HepG2 (cell line): ENCODE data around the gene ZFR. TPM values are rescaled to one million over a fixed set of nuclear protein-coding genes. Genes with fewer than 3 reads are reported as not detected.

Experiments used
- ATAC-seq: fragments of 200-7000 bp; cut with Tn5 transposase; 3 replicates; pipeline ENCODE4 v1.9.1; 2020; ENCODE audit warnings: mild to moderate bottlenecking, moderate library complexity
- BruUV-seq: library from RNA; stranded (reverse); fragments of 400-500 nt; replicated peaks from 2 replicates; lab custom pipeline; 2021; lab: Mats Ljungman, UMichigan
- CTCF ChIA-PET: fragments of 300-600 bp; formaldehyde crosslinking; extraction: SDS; loops from one replicate; lab custom pipeline; 2021; ENCODE audit warnings: low total read pairs, inconsistent platforms, low intra/inter-chr PET ratio; lab: Yijun Ruan, JAX
- POLR2A ChIA-PET: fragments of 350-600 bp; sonication (Branson Sonifier 250); formaldehyde crosslinking; loops from one replicate; lab custom pipeline; 2020; ENCODE audit warnings: antibody characterized with exemption, inconsistent platforms; lab: Yijun Ruan, JAX
- DNase-seq: peaks from one replicate; pipeline ENCODE4 v3.0.0-alpha.2; 2015; ENCODE audit warnings: low spot score
- FAIRE-seq: peaks from 3 replicates; lab custom pipeline; 2011; peaks lifted over from hg19 to GRCh38; lab: Jason Lieb, UNC
- H2AFZ ChIP-seq: one replicate; pipeline ENCODE4 v1.6.1; 2011; ENCODE audit warnings: low read length, inconsistent platforms
- H3K27ac ChIP-seq: fragments of 300-600 bp; 3 replicates; pipeline ENCODE4 v1.8.0; 2011; ENCODE audit warnings: mixed run types, mild to moderate bottlenecking, mixed read lengths, low read length, inconsistent platforms; ENCODE audit not compliant: insufficient read depth; ENCODE audit errors: extremely low read length
- H3K27me3 ChIP-seq, 2 experiments: fragments of 200-600 bp in 1 of 2; 2 replicates in 1 of 2; 3 replicates in 1 of 2; pipeline versions ENCODE4 v1.6.0 to v1.8.0; 2011; ENCODE audit warnings: low read length in 2 of 2, mild to moderate bottlenecking in 2 of 2, moderate library complexity in 2 of 2, inconsistent platforms in 1 of 2; ENCODE audit not compliant: insufficient read depth in 2 of 2, control insufficient read depth in 1 of 2
- H3K36me3 ChIP-seq, 2 experiments: fragments of 200-600 bp in 1 of 2; replicated peaks in 1 of 2; 2 replicates in 1 of 2; 3 replicates in 1 of 2; pipeline versions ENCODE4 v1.5.1 to v1.8.0; 2011; ENCODE audit warnings: low read length in 2 of 2, inconsistent platforms in 1 of 2; ENCODE audit not compliant: insufficient read depth in 2 of 2, control insufficient read depth in 1 of 2
- H3K4me1 ChIP-seq: 2 replicates; pipeline ENCODE4 v1.5.1; 2012; ENCODE audit warnings: low read length, inconsistent platforms; ENCODE audit not compliant: insufficient read depth
- H3K4me2 ChIP-seq: 2 replicates; pipeline ENCODE4 v1.6.0; 2011; ENCODE audit warnings: low read depth, low read length, inconsistent platforms
- H3K4me3 ChIP-seq, 3 experiments: fragments of 200-600 bp in 1 of 3; sonication (generic), shearing (Covaris generic) in 1 of 3; replicated peaks in 1 of 3; 2 replicates each; pipeline ENCODE4 v1.5.1; 2011 to 2016; ENCODE audit warnings: low read length in 3 of 3, inconsistent platforms in 2 of 3, low read depth in 2 of 3, mild to moderate bottlenecking in 2 of 3, control low read depth in 1 of 3, mixed read lengths in 1 of 3; ENCODE audit not compliant: insufficient read depth in 1 of 3
- H3K79me2 ChIP-seq: one replicate; pipeline ENCODE4 v1.6.1; 2011; ENCODE audit warnings: low read length, inconsistent platforms; ENCODE audit not compliant: insufficient read depth
- H3K9ac ChIP-seq: 2 replicates; pipeline ENCODE4 v1.6.0; 2011; ENCODE audit warnings: mild to moderate bottlenecking, low read depth, low read length, inconsistent platforms; ENCODE audit not compliant: insufficient read depth
- H3K9me3 ChIP-seq: 2 replicates; pipeline ENCODE4 v1.5.1; 2012; ENCODE audit warnings: mild to moderate bottlenecking, low read length
- H4K20me1 ChIP-seq: 2 replicates; pipeline ENCODE4 v1.6.0; 2011; ENCODE audit warnings: inconsistent platforms, mild to moderate bottlenecking, low read length, moderate library complexity; ENCODE audit not compliant: insufficient read depth
- AFF4 ChIP-seq: sonication (generic); formaldehyde crosslinking; IDR thresholded peaks from 2 replicates; pipeline ENCODE4 v1.4.0; 2020; ENCODE audit warnings: missing genetic modification reagents
- DNMT1 ChIP-seq: sonication (generic); formaldehyde crosslinking; IDR thresholded peaks from 2 replicates; pipeline ENCODE4 v1.5.1; 2020; ENCODE audit warnings: mild to moderate bottlenecking, missing genetic modification reagents
- GPN1 ChIP-seq: sonication (generic); formaldehyde crosslinking; IDR thresholded peaks from 2 replicates; pipeline ENCODE4 v1.5.1; 2020; ENCODE audit warnings: missing genetic modification reagents, borderline replicate concordance
- JUND ChIP-seq: sonication (generic); formaldehyde crosslinking; IDR thresholded peaks from 2 replicates; pipeline ENCODE4 v1.8.0; 2022; ENCODE audit warnings: mild to moderate bottlenecking, missing genetic modification reagents
- NFE2L2 ChIP-seq: fragments of 150-350 bp; IDR thresholded peaks from 2 replicates; pipeline ENCODE4 v1.6.1; 2014; ENCODE audit warnings: low read length
- NRL ChIP-seq: sonication (generic); formaldehyde crosslinking; IDR thresholded peaks from 2 replicates; pipeline ENCODE4 v1.5.0; 2020; ENCODE audit warnings: missing genetic modification reagents, mild to moderate bottlenecking, moderate library complexity, borderline replicate concordance
- RELA ChIP-seq: sonication (generic); formaldehyde crosslinking; IDR thresholded peaks from 2 replicates; pipeline ENCODE4 v1.4.0; 2020; ENCODE audit warnings: missing genetic modification reagents
- TAF1 ChIP-seq: sonication (generic); formaldehyde crosslinking; IDR thresholded peaks from 2 replicates; pipeline ENCODE4 v1.4.0; 2020; ENCODE audit warnings: missing genetic modification reagents
- ZBTB4 ChIP-seq: sonication (generic); formaldehyde crosslinking; IDR thresholded peaks from 2 replicates; pipeline ENCODE4 v1.4.0; 2020; ENCODE audit warnings: missing genetic modification reagents, mild to moderate bottlenecking, borderline replicate concordance
- ZNF143 ChIP-seq: sonication (generic); formaldehyde crosslinking; IDR thresholded peaks from 2 replicates; pipeline ENCODE4 v1.4.0; 2020; ENCODE audit warnings: missing genetic modification reagents
- ZNF598 ChIP-seq: sonication (generic); formaldehyde crosslinking; IDR thresholded peaks from 2 replicates; pipeline ENCODE4 v1.5.1; 2020; ENCODE audit warnings: mild to moderate bottlenecking, missing genetic modification reagents, borderline replicate concordance
- ZNF749 ChIP-seq: sonication (generic); formaldehyde crosslinking; IDR thresholded peaks from 2 replicates; pipeline ENCODE4 v1.8.0; 2022; ENCODE audit warnings: mild to moderate bottlenecking, missing genetic modification reagents, moderate library complexity, borderline replicate concordance
- ZNF768 ChIP-seq: sonication (generic); formaldehyde crosslinking; IDR thresholded peaks from 2 replicates; pipeline ENCODE4 v1.4.0; 2020; ENCODE audit warnings: missing genetic modification reagents
- ZNF784 ChIP-seq: sonication (generic); formaldehyde crosslinking; IDR thresholded peaks from 2 replicates; pipeline ENCODE4 v1.5.1; 2020; ENCODE audit warnings: missing genetic modification reagents, mild to moderate bottlenecking, borderline replicate concordance
- WGBS: methylation state at CpG from one replicate; pipeline ENCODE4 v1.1.6; 2017; ENCODE audit warnings: low lambda C conversion rate; 5-methylcytosine and 5-hydroxymethylcytosine counted together
- in situ Hi-C: cut with HindIII; loops from 2 replicates; pipeline ENCODE4 v1.10.0; 2017; ENCODE audit warnings: low pct_unique_long_range_greater_than_20kb; ENCODE audit not compliant: extremely low pct_ligation_motif_present
- intact Hi-C: fragments of 100-400 bp; cut with micrococcal nuclease; formaldehyde crosslinking; loops from one replicate; pipeline ENCODE4 v1.10.0; 2022; ENCODE audit not compliant: unreplicated experiment
- polyA plus RNA-seq, 8 experiments: library from polyadenylated mRNA; depleted of rRNA in 3 of 8; stranded (reverse) in 7 of 8; unstranded in 1 of 8; fragments of >200 nt; fragmentation: Illumina TruSeq in 4 of 8; extraction: Trizol in 4 of 8; gene quantifications; 2 replicates each; pipeline versions ENCODE4 v1.2.1 to v1.2.3, GENCODE V29; 2011 to 2016; ENCODE audit warnings: low read depth in 4 of 8, missing spikeins in 1 of 8, mixed read lengths in 1 of 8; ENCODE audit not compliant: insufficient read depth in 1 of 8
- total RNA-seq, 5 experiments: library from RNA; depleted of rRNA; stranded (reverse); fragments of >200 nt; fragmentation: Illumina TruSeq; extraction: Trizol; gene quantifications; 2 replicates each; pipeline ENCODE4 v1.2.3, GENCODE V29; 2016; ENCODE audit warnings: low read depth in 1 of 5

The ZFR gene
- total and polyA plus RNA-seq, 2 of the 13 experiments (the other 11 are each of a cell fraction or from before 2014, with no cell fraction given) = 89.0 to 92.8 TPM

DNA sequence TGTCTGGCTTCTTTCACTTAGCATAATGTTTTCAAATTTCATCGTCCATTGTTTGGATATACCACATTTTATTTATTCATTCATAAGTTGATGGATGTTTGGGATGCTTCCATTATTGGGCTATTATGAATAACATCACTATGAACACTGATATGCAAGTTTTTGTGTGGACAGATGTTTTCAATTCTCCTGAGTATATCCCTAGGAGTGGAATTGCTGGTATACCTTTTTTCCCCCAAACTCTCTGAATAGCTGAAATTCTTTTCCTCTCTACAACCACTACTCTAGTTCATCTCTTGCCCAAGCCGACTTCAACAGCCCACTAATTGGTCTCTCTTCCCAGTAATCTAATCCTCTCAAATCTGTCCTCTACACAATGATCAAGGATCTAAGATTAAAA, 4.7 kb upstream of the ZFR start:
- FAIRE-seq (no peak), DNase-seq (no peak), ATAC-seq (no peak)
- no peak for TF ChIP-seq ZNF749 (CRISPR knock-in tag)
- TF ChIP-seq RELA (CRISPR knock-in tag) = no peak
- TF ChIP-seq ZNF143 = no peak
- TF ChIP-seq TAF1 (CRISPR knock-in tag) = no peak
- TF ChIP-seq ZNF598 (CRISPR knock-in tag) = no peak
- TF ChIP-seq JUND (CRISPR knock-in tag) = no peak
- TF ChIP-seq ZNF768 (CRISPR knock-in tag) = no peak
- TF ChIP-seq GPN1 (CRISPR knock-in tag) = no peak
- no peak for TF ChIP-seq DNMT1 (CRISPR knock-in tag)
- no peak for TF ChIP-seq AFF4
- TF ChIP-seq NFE2L2 = no peak
- no peak for TF ChIP-seq ZBTB4
- TF ChIP-seq NRL = no peak
- no peak for TF ChIP-seq ZNF784 (CRISPR knock-in tag)
- H2AFZ ChIP-seq = no peak overlapping the region
- no peaks in the 10 kb centered on the region for H3K9me3 ChIP-seq
- H3K9ac ChIP-seq = no peak overlapping the region
- ChIA-PET POLR2A (interaction anchor here (1.2 kb wide), 1 partner anchor 9 kb away, joined by 3 read pairs; no protein-coding TSS in a partner anchor), CTCF (no interaction called here)
- 8% methylated on average over 2 of the region's 2 CpGs for WGBS
- no TSS peak for BruUV-seq
- no peaks in the 10 kb centered on the region for H4K20me1 ChIP-seq
- no peak overlapping the region for H3K27ac ChIP-seq
- H3K4me1 ChIP-seq = peaks cover 10% of the 10 kb centered on the region
- no peaks in the 10 kb centered on the region for H3K36me3 ChIP-seq
- H3K4me3 ChIP-seq = no peak overlapping the region
- in situ Hi-C loops (no loop called here), intact Hi-C loops (no loop called here)
- H3K27me3 ChIP-seq = peaks cover 0 to 6% of the 10 kb centered on the region in 2 experiments; a peak in 2 of 5 replicates
- peaks cover 3% of the 10 kb centered on the region for H3K79me2 ChIP-seq
- no peak overlapping the region for H3K4me2 ChIP-seq
